SK-N-MC (cell line): ENCODE measurements around the gene PAQR7.

Source experiments
- EZH2 ChIP-seq: fragments of 200-600 bp; sonication (generic); IDR thresholded peaks from one replicate; pipeline ENCODE4 v1.6.1; 2017; ENCODE audit warnings: antibody characterized with exemption
- POLR2AphosphoS5 ChIP-seq: IDR thresholded peaks from 2 replicates; pipeline ENCODE4 v1.6.1; 2012; ENCODE audit warnings: mild to moderate bottlenecking, low read depth, low read length, borderline replicate concordance

GRCh38 chr1:25924454-25924853 lies 48.9 kb upstream of the PAQR7 start:
- TF ChIP-seq EZH2 (no peak), POLR2AphosphoS5 (no peak)
